HL-60 (cell line): ENCODE results near the gene KLHL12.

Experiments used
- CTCF ChIP-seq: IDR thresholded peaks from one replicate; pipeline ENCODE4 v1.5.1; 2011; ENCODE audit warnings: low read length, control low read depth, inconsistent platforms; ENCODE audit not compliant: insufficient read depth
- SPI1 ChIP-seq: IDR thresholded peaks from 2 replicates; pipeline ENCODE4 v1.6.1; 2012; ENCODE audit warnings: low read depth, mild to moderate bottlenecking, borderline replicate concordance

- TF ChIP-seq SPI1 (no peak), CTCF (no peak)
These were observed 84.0 kb downstream of the KLHL12 start for GRCh38 chr1:202843081-202843480.
